DOHH2 (cell line): ENCODE data around the gene LRCH1.

Experiments used
- H3F3A ChIP-seq: fragments of 200-600 bp; sonication (generic), shearing (Covaris generic); 2 replicates; pipeline ENCODE4 v1.6.0; 2016; ENCODE audit warnings: antibody characterized with exemption, mild to moderate bottlenecking; ENCODE audit not compliant: control insufficient read depth, insufficient read depth
- H3K27ac ChIP-seq: fragments of 200-600 bp; sonication (generic); 2 replicates; pipeline ENCODE4 v1.5.1; 2014; ENCODE audit warnings: low read depth, mild to moderate bottlenecking, low read length, moderate library complexity
- H3K27me3 ChIP-seq: fragments of 200-600 bp; sonication (generic); 2 replicates; pipeline ENCODE4 v1.6.1; 2014; ENCODE audit warnings: mild to moderate bottlenecking, low read length, mixed read lengths; ENCODE audit not compliant: control insufficient read depth
- H3K36me3 ChIP-seq: fragments of 200-600 bp; sonication (generic); 2 replicates; pipeline ENCODE4 v1.6.1; 2014; ENCODE audit warnings: mild to moderate bottlenecking, low read length, moderate library complexity, mixed read lengths; ENCODE audit not compliant: control insufficient read depth
- H3K4me1 ChIP-seq: fragments of 200-600 bp; sonication (generic); 2 replicates; pipeline ENCODE4 v1.6.1; 2014; ENCODE audit warnings: mild to moderate bottlenecking, low read length, mixed read lengths; ENCODE audit not compliant: control insufficient read depth
- H3K4me2 ChIP-seq: fragments of 200-600 bp; sonication (generic); 2 replicates; pipeline ENCODE4 v1.6.0; 2014; ENCODE audit warnings: mild to moderate bottlenecking, low read length, moderate library complexity
- H3K4me3 ChIP-seq: fragments of 200-600 bp; sonication (generic); 2 replicates; pipeline ENCODE4 v1.5.1; 2014; ENCODE audit warnings: mild to moderate bottlenecking, low read length, mixed read lengths
- H3K79me2 ChIP-seq: fragments of 200-600 bp; sonication (generic); 2 replicates; pipeline ENCODE4 v1.6.1; 2014; ENCODE audit warnings: mild to moderate bottlenecking, low read length, mixed read lengths; ENCODE audit not compliant: control insufficient read depth
- H3K9me2 ChIP-seq: fragments of 200-600 bp; sonication (generic); replicated peaks from 2 replicates; pipeline ENCODE4 v1.6.1; 2014; ENCODE audit warnings: mild to moderate bottlenecking, low read length, mixed read lengths; ENCODE audit not compliant: control insufficient read depth
- H3K9me3 ChIP-seq: fragments of 200-600 bp; sonication (generic); 2 replicates; pipeline ENCODE4 v1.6.1; 2014; ENCODE audit warnings: antibody characterized with exemption, low read length, mixed read lengths; ENCODE audit not compliant: control insufficient read depth, insufficient read depth
- H4K20me1 ChIP-seq: fragments of 200-600 bp; sonication (generic); 2 replicates; pipeline ENCODE4 v1.6.0; 2014; ENCODE audit warnings: low read depth, mild to moderate bottlenecking, antibody characterized with exemption, low read length, moderate library complexity; ENCODE audit not compliant: control insufficient read depth, insufficient read depth
- EZH2phosphoT487 ChIP-seq: fragments of 200-600 bp; sonication (generic); IDR thresholded peaks from 2 replicates; pipeline ENCODE4 v1.6.1; 2017; ENCODE audit warnings: borderline replicate concordance, mild to moderate bottlenecking, antibody characterized with exemption, low read length, moderate library complexity, mixed read lengths
- TF ChIP-seq, protein P1 (sequence below): fragments of 200-600 bp; sonication (generic); IDR thresholded peaks from one replicate; pipeline ENCODE4 v1.5.1; 2014; ENCODE audit warnings: antibody characterized with exemption, mild to moderate bottlenecking, low read depth, low read length; ENCODE audit not compliant: poor library complexity, severe bottlenecking

LRCH1 gene

DNA sequence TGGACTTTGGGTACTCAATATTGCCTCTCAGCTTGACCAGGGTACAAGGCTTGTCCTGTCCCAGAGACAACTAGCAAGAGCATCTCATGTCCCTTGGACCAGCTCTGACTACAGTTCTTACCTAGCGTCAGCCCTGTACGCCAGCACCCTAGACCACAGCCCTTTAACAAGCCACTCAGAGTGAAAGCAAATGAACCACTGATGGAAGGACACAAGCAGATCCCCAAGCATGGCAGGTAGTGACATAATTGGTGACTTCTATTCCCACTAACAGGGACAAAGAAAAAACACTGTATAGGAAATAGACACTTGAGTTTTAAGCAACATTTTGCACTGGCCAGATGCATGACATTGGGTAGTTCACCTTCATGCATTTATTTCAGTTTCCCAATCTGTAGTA, 8.8 kb upstream of the LRCH1 start:
- H4K20me1 ChIP-seq: no peaks in the 10 kb centered on the region
- H3K36me3 ChIP-seq: no peaks in the 10 kb centered on the region
- no peak overlapping the region for H3K4me2 ChIP-seq
- H3K4me3 ChIP-seq: no peak overlapping the region
- TF ChIP-seq, protein P1, sequence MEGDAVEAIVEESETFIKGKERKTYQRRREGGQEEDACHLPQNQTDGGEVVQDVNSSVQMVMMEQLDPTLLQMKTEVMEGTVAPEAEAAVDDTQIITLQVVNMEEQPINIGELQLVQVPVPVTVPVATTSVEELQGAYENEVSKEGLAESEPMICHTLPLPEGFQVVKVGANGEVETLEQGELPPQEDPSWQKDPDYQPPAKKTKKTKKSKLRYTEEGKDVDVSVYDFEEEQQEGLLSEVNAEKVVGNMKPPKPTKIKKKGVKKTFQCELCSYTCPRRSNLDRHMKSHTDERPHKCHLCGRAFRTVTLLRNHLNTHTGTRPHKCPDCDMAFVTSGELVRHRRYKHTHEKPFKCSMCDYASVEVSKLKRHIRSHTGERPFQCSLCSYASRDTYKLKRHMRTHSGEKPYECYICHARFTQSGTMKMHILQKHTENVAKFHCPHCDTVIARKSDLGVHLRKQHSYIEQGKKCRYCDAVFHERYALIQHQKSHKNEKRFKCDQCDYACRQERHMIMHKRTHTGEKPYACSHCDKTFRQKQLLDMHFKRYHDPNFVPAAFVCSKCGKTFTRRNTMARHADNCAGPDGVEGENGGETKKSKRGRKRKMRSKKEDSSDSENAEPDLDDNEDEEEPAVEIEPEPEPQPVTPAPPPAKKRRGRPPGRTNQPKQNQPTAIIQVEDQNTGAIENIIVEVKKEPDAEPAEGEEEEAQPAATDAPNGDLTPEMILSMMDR: no peak
- TF ChIP-seq EZH2phosphoT487: no peak
- no peaks in the 10 kb centered on the region for H3K9me2 ChIP-seq
- no peaks in the 10 kb centered on the region for H3K27me3 ChIP-seq
- H3F3A ChIP-seq: no peaks in the 10 kb centered on the region
- H3K4me1 ChIP-seq: peaks cover 3% of the 10 kb centered on the region; the same call in 1 of the 2 replicates
- H3K9me3 ChIP-seq: no peaks in the 10 kb centered on the region
- H3K27ac ChIP-seq: no peak overlapping the region
- H3K79me2 ChIP-seq: no peaks in the 10 kb centered on the region

DNA sequence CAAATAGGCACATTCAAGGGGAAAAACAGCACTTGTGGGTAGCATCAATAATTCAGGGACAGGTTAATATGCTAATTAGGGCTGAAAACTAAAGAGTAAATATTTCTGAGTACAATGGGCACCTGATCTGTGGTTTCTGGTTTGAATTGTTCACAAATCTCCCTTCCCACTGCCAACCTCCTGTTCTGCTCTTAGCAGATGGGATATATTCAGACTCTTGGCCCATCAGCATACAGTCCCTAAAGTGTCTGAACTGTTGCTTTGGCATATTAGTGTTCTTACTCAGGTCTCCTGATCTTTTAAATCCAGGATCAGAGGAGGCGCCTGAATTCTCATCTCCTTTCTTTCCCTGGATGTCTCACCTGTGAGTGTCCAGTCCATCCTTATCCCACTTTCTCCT, 8.2 kb upstream of the LRCH1 start:
- H3K9me3 ChIP-seq: no peaks in the 10 kb centered on the region
- H3K36me3 ChIP-seq: no peaks in the 10 kb centered on the region
- H3K79me2 ChIP-seq: no peaks in the 10 kb centered on the region
- no peaks in the 10 kb centered on the region for H3F3A ChIP-seq
- H3K27ac ChIP-seq: no peak overlapping the region
- TF ChIP-seq EZH2phosphoT487: no peak
- TF ChIP-seq, protein P1: no peak
- H3K4me3 ChIP-seq: no peak overlapping the region
- no peaks in the 10 kb centered on the region for H4K20me1 ChIP-seq
- H3K9me2 ChIP-seq: no peaks in the 10 kb centered on the region
- no peaks in the 10 kb centered on the region for H3K27me3 ChIP-seq
- peaks cover 3% of the 10 kb centered on the region; the same call in 1 of the 2 replicates for H3K4me1 ChIP-seq
- no peak overlapping the region for H3K4me2 ChIP-seq

DNA sequence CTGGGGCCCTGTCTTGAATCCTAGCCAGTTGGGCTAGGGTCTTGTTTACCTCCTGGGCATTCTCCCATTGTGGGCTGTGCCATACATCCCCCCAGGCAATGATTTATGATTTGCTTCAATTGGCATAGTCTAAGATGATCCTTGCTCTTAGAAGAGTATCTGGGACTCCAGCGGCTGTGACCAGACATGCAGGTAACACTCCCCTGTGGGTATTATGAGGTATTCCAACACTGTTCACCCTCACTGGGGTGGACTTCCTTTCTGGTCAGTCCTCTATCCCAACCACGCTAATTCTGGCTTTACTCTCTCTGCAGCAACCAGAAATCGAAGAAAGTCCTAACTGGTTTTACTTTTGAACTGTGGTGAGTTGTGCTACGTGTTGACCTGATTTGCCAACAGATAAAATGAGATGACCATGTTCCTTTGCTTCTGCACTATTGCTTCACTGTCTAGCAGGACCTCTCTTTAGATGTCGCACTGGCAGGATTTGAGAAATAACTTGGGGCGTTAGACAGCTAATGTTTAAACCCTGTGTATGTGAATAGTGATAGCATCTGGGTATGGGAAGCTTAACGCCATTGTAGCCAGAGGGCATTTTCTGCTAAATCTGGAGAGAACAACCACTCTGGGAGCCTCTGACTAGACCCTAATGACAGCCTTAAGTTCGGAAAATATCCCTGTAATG, 6.7 kb upstream of the LRCH1 start:
- Histone ChIP-seq H3K79me2 (no peaks in the 10 kb centered on the region), H3K4me3 (no peak overlapping the region), H3K36me3 (no peaks in the 10 kb centered on the region), H3K9me3 (no peaks in the 10 kb centered on the region), H3K27ac (no peak overlapping the region), H3K9me2 (no peaks in the 10 kb centered on the region), H3K4me2 (no peak overlapping the region), H3K27me3 (peaks cover 3% of the 10 kb centered on the region; the same call in 1 of the 2 replicates), H3F3A (peaks cover 3% of the 10 kb centered on the region; the same call in 1 of the 2 replicates), H3K4me1 (peaks cover 5% of the 10 kb centered on the region), H4K20me1 (no peaks in the 10 kb centered on the region)
- TF ChIP-seq, protein P1: no peak
- no peak for TF ChIP-seq EZH2phosphoT487
